ENCODE measurements around the gene C13orf46. TPM values are rescaled to one million over a fixed set of nuclear protein-coding genes. Genes with fewer than 3 reads are reported as not detected.

Gene C13orf46
- total RNA-seq, 1 donor from 2014 or later = 0.33 TPM

- intact Hi-C loops (cut with micrococcal nuclease) = no loop called here
- no peaks in the 10 kb centered on the region for H3K9me3 ChIP-seq (replicated peaks)
- H3K27ac ChIP-seq (replicated peaks) = no peak overlapping the region
- H3K27me3 ChIP-seq (ENCODE audit: low read depth) = no peaks in the 10 kb centered on the region
- TF ChIP-seq CTCF (IDR thresholded peaks at IDR 0.05; ENCODE audit: borderline replicate concordance) = no peak
- peaks cover 4% of the 10 kb centered on the region for H3K4me1 ChIP-seq
- H3K4me3 ChIP-seq = no peak overlapping the region
- no peaks in the 10 kb centered on the region for H3K36me3 ChIP-seq
- no peak for DNase-seq
Observed at GRCh38 chr13:113945857-113946408, 27.9 kb downstream of the C13orf46 start.

GRCh38 chr13:113943821-113944565, 29.9 kb downstream of the C13orf46 start:
- DNase-seq = peak; percentile 8
- Histone ChIP-seq H3K4me1 (no peaks in the 10 kb centered on the region), H3K36me3 (no peaks in the 10 kb centered on the region), H3K4me3 (no peak overlapping the region), H3K9me3 (replicated peaks) (no peaks in the 10 kb centered on the region), H3K27ac (replicated peaks) (no peak overlapping the region), H3K27me3 (ENCODE audit: low read depth) (peaks cover 13% of the 10 kb centered on the region)
- intact Hi-C loops (cut with micrococcal nuclease) = no loop called here
- TF ChIP-seq CTCF (IDR thresholded peaks at IDR 0.05; ENCODE audit: borderline replicate concordance) = no peak

GRCh38 chr13:113942591-113943103, 31.2 kb downstream of the C13orf46 start:
- intact Hi-C loops (cut with micrococcal nuclease) = no loop called here
- Histone ChIP-seq H3K36me3 (no peaks in the 10 kb centered on the region), H3K4me1 (peaks cover 11% of the 10 kb centered on the region), H3K9me3 (replicated peaks) (no peaks in the 10 kb centered on the region), H3K4me3 (no peak overlapping the region), H3K27ac (replicated peaks) (no peak overlapping the region), H3K27me3 (ENCODE audit: low read depth) (peaks cover 16% of the 10 kb centered on the region)
- TF ChIP-seq CTCF (IDR thresholded peaks at IDR 0.05; ENCODE audit: borderline replicate concordance) = no peak
- DNase-seq = no peak

GRCh38 chr13:113941571-113942191, 32.2 kb downstream of the C13orf46 start:
- DNase-seq = peak; percentile 11
- no peak overlapping the region for H3K27ac ChIP-seq (replicated peaks)
- H3K27me3 ChIP-seq (ENCODE audit: low read depth) = peaks cover 25% of the 10 kb centered on the region
- no peak overlapping the region for H3K4me3 ChIP-seq
- no peaks in the 10 kb centered on the region for H3K9me3 ChIP-seq (replicated peaks)
- H3K4me1 ChIP-seq = peaks cover 14% of the 10 kb centered on the region
- no peaks in the 10 kb centered on the region for H3K36me3 ChIP-seq
- TF ChIP-seq CTCF (IDR thresholded peaks at IDR 0.05; ENCODE audit: borderline replicate concordance) = no peak
- intact Hi-C loops (cut with micrococcal nuclease) = no loop called here

- Histone ChIP-seq H3K27me3 (ENCODE audit: low read depth) (peaks cover 32% of the 10 kb centered on the region), H3K4me3 (no peak overlapping the region), H3K27ac (replicated peaks) (no peak overlapping the region), H3K36me3 (no peaks in the 10 kb centered on the region), H3K4me1 (peaks cover 30% of the 10 kb centered on the region), H3K9me3 (replicated peaks) (no peaks in the 10 kb centered on the region)
- intact Hi-C loops (cut with micrococcal nuclease) = no loop called here
- TF ChIP-seq CTCF (IDR thresholded peaks at IDR 0.05; ENCODE audit: borderline replicate concordance) = no peak
- no peak for DNase-seq
Observed at GRCh38 chr13:113939944-113940297, 34.0 kb downstream of the C13orf46 start.
